ENCODE data around the gene CETN1.

The CETN1 gene

DNA sequence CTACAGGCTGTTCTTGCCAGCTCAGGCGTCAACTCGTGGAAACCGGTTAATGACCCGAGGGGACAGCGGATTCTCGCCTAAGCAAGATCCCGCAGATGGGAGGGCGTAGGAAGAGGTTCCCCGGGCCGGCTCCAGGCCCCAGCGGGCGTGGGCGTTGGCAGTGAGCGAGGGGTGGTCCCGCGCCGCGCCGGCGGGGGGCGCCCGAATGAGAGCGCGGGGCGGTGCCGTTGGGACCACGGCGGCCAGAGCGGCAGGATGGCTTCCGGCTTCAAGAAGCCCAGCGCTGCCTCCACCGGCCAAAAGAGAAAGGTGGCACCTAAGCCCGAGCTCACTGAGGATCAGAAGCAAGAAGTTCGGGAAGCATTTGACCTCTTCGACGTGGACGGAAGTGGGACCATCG is at the start of gene CETN1:
Gene CETN1 (plus strand): TSS at position 227 of the 400 bp plus-strand sequence. CDS start 29 bp downstream, at position 256.
- DNase-seq (ENCODE audit: low read depth): no peak

DNA sequence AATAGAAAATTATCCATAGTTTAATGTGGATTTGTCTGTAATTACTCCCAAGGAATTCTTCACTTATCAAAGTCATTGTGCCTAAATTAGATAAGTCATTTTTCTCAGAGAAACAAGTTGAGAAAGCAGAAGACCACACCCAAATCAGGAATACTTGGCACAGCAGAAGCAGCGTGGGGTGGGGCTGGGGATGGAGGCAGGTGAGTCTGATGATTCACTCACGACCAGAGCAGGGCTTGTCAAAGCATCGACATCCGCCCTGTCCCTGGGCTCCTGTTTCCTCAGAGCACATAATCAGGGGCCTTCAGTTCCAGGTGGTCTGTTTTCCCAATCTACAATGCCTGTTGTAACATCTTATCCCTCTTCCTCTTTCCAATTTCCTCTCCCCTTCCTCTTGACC is 48.2 kb upstream of the CETN1 start:
- no peak for DNase-seq (ENCODE audit: low read depth)

DNA sequence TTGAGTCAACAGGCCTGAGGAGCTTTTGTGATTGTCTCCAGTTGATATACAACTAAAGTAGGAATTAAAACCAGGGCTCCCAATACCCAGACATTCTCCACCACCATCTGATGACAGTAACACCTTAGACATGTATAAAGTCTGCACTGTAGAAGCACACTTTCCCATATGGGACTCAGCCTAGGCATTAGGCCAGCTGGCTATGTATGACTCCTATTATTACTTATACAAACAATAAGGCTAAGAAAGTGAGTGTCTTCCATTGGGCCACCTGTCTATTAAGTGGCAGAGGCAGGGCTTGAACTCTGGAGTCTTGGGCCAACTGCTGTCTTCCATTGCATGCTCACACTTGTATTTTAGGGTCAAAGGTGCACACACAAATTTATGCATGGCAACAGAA is 47.5 kb upstream of the CETN1 start:
- no peak for DNase-seq (ENCODE audit: low read depth)

DNA sequence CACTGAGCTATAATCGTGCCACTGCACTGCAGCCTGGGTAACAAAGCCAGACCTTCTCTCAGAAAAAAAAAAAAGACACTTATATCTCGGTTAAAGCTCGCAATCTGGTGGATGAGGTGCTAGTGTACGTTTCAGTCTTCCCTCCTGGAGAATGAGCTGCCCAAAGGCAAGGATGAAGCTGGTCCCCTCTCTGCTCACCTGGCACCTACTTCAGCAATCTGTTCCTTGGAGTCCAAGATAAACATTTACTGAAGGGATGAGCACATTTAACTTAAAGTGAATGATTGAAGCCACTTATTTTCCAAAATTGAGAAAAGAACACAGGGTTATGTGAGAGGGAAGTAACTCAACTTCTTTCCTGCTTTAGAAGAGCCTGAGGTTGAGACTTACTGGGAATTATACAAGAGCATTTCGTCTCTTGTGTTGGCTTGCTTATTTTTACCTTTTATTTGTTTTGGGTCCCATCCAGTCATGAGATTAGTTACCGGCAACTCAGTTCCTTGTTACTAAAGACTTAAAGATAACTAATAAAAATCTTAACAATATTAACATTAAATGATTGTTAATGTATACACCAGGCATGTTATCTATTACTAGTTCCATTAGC is 46.1 kb upstream of the CETN1 start:
- no peak for DNase-seq (ENCODE audit: low read depth)

DNA sequence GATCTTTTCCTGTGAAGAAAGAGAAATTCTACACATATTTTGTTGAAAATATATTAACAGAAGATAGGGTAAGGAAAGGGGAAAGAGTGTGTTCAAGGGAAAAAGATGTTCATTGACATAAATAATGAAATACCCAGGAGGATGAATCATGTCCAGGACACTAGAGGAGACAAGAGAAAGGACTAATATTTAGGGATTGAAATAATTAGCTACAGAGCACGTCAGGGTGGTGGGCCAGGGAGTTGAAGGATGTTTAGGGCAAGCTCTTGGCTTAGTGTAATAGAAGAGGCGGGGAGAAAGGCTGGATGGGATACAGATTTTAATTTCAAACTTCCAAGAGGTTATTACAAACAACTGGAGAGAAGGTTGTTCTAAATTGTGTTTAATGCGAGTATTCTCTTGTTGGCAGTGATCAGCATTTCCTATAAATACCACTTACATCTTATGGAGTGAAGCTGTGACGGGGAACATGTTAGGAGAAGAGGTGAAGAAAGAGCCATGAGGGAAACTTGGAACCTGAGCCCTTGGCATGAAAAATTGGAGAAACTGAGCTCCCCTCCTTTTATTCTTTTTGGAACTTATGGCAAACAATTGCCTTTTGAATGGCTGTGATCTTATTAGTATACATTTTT is 36.6 kb upstream of the CETN1 start:
- DNase-seq (ENCODE audit: low read depth): no peak

DNA sequence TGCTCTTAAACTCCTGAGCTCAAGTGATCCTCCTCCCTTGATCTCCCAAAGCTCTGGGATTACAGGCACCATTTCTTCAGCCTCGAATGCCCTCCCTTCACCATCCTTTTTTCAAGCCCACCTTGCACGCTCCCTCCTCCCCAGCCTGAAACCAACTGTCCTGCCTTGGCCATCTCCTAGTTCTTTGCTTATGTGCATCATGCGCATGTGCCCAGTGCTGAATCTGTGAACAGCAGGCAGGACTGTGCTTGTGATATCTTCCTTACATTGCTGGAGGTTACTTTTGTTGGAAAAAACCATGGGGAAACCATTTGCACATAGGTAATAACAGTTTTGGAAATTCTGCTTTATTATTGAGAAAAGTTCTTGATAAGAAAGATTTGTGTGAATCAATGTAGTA is 30.2 kb upstream of the CETN1 start:
- no peak for DNase-seq (ENCODE audit: low read depth)

DNA sequence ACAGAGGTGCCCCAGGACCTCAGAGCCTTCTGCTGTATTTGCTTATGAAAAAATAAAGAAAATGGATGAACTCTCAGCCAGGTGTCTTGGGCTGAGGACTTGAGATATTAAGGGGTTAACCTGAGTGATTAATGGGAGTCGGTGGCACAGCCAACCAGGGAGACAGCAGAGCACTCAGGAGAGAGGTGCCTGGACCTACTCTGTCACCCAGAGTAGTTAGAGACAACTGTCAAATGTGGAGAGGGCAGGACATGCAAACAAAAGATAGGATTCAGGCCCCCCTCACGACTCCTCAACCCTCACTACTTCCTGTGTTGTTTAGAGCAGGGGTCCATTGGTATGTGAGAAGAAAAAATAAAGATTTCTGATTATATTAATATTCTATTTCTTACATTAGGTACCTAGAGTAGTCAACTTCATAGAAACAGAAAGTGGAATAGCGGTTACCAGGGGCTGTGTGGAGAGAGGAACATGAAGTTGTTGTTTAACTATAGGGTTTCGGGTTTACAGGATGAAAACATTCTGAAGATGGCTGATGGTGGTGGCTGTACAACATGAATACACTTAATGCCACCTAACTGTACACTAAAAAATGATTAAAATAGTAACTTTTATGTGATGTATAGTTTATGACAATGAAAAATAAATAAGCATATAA is 28.6 kb upstream of the CETN1 start:
- no peak for DNase-seq (ENCODE audit: low read depth)

DNA sequence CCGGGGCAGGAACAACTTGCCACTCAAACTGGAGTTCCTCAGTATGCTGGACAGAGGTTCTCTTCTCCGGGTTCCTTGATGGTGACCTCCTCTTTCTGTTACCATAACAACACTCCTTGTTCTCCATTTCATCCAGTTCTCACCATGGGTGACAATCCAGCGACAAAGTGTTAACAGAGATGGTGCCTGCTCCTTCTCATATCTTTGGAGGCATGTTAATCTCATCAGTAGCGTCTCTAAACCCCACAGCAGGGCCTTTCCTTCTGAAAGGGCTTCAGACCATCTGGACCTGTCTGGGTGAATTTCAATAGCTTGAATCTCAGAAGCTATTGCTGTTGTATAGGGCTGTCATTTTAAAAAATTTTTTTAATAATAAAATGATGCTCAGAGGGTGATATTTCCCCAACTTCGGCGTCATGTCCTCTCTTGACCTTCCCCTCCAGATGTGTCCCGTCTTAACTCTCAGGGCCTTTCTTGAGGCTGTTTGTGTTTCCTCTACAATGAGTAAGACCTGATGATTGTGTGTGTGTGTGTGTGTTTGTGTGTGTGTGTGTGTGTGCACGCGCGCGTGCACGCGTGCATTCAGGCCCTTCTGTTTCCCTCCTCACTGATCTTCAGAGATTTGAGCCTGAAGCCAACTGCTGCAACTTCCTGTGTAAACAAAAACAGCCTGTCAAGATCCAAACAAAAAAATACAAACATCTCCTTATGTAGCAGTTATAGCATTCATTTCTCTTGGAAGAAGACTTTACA is 24.3 kb upstream of the CETN1 start:
- no peak for DNase-seq (ENCODE audit: low read depth)

DNA sequence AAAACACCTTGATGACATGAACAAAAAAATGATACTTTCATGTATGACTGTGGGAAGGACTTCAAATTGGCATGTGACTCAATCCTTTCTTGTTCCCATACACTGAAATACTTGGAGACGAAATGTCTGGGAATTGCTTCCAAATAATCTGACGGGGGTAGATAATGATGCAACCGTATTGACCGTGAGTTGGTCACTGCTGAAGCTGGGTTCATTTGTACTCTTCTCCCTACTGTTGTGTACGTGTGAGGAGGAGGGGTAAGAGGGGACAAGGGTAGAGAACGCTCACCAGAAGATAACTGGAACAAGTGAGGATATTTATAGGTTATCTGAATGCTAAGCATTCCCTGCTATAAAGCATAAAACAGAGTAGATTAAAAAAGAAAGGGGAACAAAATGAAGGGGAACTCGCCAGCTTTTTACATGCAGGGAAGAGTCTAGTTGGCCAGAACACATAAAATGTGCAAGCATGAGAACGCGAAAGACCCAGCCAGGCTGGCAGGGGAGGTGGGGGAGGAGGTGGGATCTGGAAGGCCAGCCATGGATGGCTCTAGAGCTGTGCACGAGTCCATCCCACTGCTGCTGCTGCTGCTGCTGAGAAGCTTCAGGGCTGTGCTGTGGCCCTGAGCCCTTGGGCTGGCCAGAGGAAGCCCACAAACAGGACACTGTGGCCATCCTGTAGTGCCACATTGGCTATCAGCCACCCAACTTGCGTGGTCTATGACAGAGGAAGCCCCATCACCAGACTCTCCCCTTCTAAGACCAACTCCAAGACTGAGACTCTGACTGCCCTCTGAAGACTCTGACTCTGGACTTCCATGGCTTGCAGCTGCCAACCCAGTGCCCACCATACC is 15.2 kb upstream of the CETN1 start:
- no peak for DNase-seq (ENCODE audit: low read depth)

DNA sequence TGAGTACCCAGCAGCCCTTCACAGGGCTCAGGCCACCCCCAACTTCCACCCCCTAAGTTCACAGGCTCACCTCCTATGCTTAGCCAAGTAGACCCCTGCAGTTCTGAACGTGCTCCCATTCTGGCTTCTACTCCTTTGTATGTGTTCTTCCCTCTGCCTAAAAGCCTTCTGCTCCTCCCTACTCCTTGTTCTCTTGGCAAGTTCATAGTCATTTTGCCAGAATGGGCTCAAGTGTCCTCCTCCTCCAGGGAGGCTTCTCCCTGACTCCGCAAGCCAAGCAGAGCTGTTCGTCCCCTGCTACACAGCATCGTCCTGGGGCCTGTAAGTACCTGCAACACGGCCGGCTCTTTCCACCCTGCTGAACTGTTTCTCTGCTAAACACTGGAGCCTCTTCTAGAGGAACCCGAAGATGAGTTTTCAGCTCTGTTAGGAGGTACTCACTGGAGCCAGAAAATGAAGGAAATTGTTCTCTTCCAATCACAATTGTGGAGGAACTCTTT is 14.6 kb upstream of the CETN1 start:
- no peak for DNase-seq (ENCODE audit: low read depth)

DNA sequence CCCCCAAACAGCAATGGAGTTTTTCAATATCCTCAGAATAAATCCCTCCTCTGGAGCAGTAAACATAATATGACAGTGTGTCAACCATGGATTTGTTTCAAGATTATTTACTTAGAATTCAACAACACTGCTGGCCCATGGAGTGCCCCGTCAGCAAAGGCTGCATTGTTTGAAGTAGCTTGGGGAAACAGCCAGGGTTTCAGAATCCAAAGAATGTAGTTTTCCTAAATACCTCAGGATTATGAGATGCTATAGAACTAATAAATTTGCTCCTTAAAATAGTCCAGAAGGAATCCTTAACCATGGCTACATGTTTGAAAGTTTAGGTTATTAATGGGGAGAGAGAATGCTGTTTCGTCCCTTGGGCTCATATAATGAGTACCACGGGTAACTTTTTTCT is 13.1 kb upstream of the CETN1 start:
- DNase-seq (ENCODE audit: low read depth): no peak

DNA sequence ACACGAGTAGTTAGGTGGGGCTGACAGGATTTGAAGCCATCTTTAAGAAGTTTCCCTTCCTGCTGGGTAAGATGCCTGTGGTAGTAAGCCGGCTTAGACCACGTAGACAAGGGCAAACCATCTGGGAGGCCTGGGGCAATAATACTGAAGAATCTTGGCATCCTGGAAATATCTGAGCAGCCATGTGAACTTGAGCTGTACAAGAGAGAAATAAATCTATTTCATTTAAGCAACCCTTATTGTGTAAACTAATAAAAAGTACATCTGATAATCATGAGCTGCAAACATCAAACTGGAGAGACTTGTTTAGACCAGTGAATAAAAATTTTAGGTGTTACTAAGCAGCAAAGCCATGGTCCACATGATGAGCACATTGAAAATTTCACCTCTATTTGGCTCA is 11.4 kb upstream of the CETN1 start:
- DNase-seq (ENCODE audit: low read depth): no peak

DNA sequence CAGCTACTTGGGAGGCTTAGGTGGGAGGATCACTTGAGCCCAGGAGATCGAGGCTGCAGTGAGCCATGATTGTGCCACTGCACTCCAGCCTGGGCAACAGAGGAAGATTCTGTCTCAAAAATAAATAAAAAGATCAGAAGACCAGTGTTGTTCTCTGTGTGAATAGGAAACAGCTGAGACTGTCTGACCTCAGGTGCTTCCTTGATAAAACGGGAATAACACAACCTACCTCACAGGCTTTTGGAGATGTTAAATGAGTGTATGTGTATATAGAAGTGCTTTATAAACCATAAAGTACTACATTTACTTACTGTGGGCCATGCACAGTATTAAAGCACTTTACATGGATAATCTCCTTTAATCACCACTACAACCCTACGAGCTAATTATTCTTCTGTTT is 9.9 kb upstream of the CETN1 start:
- no peak for DNase-seq (ENCODE audit: low read depth)

DNA sequence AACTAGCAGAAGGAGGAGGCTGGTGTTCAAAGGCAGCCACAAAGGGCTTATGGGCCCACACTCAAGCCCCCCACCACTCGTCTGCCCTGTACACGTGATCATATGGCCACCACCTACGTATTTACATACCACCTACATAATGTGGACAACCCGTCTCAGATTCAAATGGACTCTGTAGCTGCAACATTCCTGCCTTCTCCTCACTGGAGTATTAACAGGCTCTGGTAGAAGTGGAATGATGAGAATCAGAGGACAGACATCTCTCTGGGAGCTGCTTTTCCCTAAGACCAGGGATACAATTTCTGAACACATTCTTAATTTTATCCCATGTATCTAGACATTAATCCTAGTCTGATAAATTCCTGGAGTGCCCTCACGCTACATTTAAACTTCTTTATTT is 9.5 kb upstream of the CETN1 start:
- DNase-seq (ENCODE audit: low read depth): no peak

DNA sequence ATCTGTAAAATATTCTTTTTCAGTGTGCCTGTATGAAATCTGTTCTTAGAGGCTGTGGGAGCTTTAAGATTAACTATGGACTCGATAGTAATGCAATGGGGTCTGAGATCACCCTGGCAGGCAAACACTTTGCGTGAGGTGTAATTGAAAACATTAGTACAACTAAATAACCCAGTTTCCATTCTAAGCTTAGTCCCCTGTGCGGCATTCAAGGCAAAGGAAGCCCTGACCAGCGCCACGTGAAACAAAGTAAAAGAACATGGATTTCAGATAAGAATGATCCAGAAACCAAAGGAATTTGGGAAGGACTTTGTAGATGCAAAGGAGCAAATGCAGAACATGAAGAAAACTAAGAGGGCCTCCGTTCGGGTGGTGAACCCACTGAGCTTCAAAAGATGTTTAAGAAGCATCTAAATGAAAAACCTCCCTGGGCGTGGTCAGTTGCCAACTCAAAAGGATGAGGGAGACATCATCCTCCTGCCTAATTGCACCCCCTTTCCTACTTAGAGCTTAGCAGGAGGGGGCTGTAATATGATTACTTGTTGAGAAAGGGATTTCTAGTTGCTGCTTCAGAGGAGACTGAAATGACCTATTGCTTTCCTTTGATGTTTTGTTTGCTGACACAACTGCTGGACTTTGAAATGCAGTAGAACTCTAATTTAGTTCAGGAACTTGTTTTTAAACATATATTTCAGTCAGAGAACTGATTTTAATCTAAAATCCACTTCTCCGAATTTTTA is 7.9 kb upstream of the CETN1 start:
- DNase-seq (ENCODE audit: low read depth): no peak

DNA sequence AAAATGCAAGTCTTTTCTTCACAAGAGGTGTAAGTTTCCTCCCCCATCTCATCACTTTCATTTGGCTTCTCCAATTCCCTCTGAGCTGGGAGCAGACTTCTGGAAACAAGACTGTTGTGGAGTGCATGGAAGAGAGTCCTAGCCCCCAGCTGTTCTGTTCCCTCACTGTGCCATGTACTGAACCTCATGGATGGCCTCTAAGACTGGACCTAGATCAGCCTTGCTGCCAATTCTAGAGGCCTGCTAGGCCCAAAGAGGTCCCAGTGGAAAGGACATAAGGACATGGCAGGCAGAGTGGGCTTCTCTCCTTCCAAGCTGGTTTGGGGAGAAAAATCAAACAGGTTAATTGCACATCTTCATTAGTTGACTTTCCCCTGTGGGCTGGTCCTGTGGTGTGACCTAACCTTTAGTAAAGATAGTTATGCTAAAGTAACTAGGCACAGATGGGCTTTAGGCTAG is 7.3 kb upstream of the CETN1 start:
- no peak for DNase-seq (ENCODE audit: low read depth)

DNA sequence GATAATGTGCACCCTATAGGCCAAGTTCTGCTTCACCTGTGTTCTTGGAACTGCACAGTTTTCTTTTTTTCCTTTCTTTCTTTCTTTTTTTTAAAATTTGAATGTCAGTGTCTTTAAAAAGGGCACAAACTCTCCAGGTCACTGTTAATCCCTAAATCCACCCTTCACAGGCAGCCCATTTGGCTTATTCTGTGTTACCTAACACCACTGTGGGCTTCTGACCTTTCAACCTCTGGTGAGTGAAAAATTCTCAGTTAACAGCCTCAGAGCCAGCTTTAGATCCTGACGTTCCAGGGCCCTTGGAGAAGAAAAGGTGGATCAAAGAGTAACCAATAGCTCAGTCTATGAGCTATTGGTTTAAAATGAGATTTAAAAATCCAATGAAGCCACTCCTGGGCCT is 6.8 kb upstream of the CETN1 start:
- no peak for DNase-seq (ENCODE audit: low read depth)

DNA sequence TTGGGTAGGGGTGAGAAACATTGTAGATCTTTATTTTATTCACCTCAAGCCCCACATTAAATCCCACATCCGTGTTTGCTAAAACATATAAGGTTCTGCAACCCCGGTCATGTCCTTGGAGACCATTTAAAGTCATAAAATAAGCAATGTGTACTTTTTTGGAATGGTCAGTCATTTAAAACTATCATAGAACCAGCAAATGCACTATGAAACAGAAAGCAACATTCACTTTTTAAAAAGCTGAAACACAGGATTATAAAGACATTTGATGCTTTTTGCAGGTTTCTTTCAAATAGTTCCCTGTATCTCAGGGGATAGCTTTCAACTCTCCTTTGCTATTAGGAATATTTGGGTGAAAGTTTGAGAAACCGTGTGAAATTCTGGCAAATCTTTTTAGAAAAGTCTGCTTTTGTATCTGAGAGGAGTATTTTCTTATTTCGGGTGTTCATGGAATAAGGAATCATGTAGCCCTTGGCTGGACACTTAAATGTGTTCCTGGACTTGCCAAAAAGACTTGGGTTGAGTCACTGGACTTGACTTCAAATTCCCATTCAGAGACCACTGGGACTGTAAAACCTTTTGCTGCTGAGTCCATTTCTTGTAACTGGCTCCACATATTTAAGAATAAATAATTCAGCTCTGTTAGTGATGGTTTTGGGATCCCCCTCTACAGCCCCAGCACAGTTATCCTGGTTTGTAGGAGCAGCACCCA is 5.9 kb upstream of the CETN1 start:
- no peak for DNase-seq (ENCODE audit: low read depth)

DNA sequence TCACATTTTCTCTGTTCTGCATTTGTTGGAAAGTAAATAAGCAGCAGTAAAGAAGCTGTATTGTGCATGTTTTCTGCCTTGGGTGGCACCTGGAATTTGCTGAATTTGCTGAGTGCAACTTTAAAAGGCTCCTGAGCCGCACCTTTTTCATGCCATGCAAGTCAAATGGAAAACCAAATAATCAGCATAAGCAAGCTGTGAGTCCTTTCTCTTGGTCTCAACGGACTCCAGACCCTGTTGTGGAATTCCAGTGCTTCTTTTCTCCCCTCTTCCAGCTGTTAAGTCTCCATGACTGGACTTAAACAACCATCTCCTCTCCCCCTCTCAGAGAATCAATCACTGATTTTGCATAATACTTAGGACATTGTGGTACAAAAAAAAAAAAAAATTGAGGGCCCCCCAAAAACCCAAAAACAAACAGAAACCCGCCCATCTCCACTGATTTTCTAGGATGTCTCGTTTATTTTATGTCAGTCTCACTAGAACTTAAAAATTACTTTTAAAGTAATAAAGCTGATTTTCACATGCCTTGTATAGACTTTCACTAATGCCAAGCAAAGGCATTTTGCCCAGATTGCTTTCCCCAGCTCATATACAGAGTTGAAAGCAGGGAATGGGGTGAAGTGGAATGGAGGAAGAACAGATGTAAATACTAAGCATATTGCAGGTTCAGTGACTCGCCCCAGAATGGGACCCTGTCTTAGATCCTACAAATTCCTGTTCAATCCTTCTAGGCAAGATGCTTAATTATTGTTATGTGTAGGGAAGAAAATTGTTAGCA is 5.1 kb upstream of the CETN1 start:
- DNase-seq (ENCODE audit: low read depth): no peak

DNA sequence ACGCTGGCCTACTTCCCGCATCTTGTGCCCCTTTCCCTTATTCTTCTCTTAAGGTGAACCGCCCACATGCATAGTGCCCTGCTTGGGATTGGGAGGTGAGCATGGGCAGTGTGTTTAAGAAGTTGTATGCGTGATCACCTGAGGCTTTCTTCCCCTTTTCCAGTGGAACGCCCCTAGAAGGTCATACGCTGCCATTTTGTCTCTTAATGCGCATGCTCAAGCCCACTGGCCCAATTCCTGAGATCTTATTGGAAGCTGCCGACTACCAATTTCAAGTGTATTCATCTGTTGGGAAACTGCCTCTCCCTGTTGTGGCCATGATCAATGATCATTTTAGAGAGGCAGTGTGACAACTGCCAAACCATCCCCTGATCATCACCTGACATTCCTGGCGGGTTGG is 3.3 kb upstream of the CETN1 start:
- DNase-seq (ENCODE audit: low read depth): no peak
